Colonic mucosa (tissue), 4 donors: Measurements from ENCODE around the gene SCAMP2. TPM values are rescaled to one million over a fixed set of nuclear protein-coding genes. Genes with fewer than 3 reads are reported as not detected.
"Not testable (repeated sequence)": the region's sequence is repeated elsewhere in the genome, so short reads cannot be mapped to it uniquely, and the experiment has no call there.

Experiments
- DNase-seq: peaks from one replicate; pipeline ENCODE4 v3.0.0-alpha.2; 2020
- H3K27ac ChIP-seq: fragments of 200-600 bp; one replicate; pipeline ENCODE4 v1.8.0; 2021
- H3K27me3 ChIP-seq: fragments of 200-600 bp; one replicate; pipeline ENCODE4 v1.8.0; 2021
- H3K36me3 ChIP-seq: fragments of 200-600 bp; one replicate; pipeline ENCODE4 v1.8.0; 2021
- H3K4me1 ChIP-seq: fragments of 200-600 bp; one replicate; pipeline ENCODE4 v1.8.0; 2021; ENCODE audit warnings: mild to moderate bottlenecking
- H3K4me3 ChIP-seq: fragments of 200-600 bp; one replicate; pipeline ENCODE4 v1.8.0; 2021
- H3K9ac ChIP-seq, 2 donors: one replicate each; pipeline ENCODE4 v1.7.0; 2013; ENCODE audit warnings: control low read depth in 2 of 2, low read depth in 2 of 2, low read length in 2 of 2
- H3K9me3 ChIP-seq: fragments of 200-600 bp; one replicate; pipeline ENCODE4 v1.8.0; 2021
- intact Hi-C: fragments of 100-400 bp; cut with DNase I; formaldehyde crosslinking; loops from one replicate; pipeline ENCODE4 v1.14.1; 2022
- total RNA-seq, 2 donors: library from RNA; stranded (reverse); fragmentation: NEBNext Ultra II Directional in 1 of 2; extraction: Animal tissue kit (Norgen Biotek cat#: 25700) in 1 of 2; gene quantifications; one replicate each; pipeline ENCODE4 v1.2.1, GENCODE V29; 2021
- TF ChIP-seq, protein P1 (sequence below): fragments of 200-600 bp; IDR thresholded peaks from one replicate; pipeline ENCODE4 v1.8.0; 2022; ENCODE audit warnings: antibody characterized with exemption, mild to moderate bottlenecking
- donor health status: healthy.
- donor health status: DM: no; HTN: no; CAD: no.
- donor health status: DM: no; HTN: no; CAD: no.

The SCAMP2 gene, protein sequence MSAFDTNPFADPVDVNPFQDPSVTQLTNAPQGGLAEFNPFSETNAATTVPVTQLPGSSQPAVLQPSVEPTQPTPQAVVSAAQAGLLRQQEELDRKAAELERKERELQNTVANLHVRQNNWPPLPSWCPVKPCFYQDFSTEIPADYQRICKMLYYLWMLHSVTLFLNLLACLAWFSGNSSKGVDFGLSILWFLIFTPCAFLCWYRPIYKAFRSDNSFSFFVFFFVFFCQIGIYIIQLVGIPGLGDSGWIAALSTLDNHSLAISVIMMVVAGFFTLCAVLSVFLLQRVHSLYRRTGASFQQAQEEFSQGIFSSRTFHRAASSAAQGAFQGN
- 100 to 1,000 TPM; 152 to 204 TPM for total RNA-seq

DNA sequence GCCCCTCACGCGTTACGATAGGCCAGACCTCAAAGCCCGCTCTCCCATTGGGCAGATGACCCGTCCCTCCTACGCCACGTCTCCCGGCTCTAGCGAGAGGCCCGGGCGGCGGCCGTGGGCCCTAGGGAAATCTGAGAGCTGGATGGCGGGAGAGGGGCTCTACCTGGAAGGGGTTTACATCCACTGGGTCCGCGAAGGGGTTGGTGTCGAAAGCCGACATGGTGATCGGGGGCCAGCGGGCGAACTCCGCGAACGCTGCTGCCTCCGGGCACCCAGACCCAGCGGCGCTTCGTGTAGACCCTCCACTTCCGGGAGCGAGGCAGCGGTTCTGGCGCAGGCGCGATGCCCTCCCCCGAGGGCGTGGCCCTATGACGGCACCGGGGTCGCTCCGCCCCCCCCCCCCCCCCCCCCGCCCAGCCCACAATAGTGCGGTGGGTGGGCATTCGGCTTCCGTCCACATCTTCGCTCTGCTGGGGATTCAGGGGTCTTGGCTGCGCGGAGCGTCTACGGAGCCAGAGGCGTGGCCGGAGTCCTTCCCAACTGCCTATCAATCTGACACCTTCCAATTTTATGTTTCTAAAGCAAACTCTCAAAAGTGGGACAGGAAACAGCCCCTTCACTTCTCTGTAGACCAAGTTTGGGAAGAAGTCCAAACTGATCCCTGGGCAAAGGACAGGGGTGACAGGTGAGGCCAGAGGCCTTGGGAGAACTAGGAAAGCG is at the start of gene SCAMP2:
Gene SCAMP2, minus strand, starts transcription at position 330 of the 720 bp plus-strand sequence. Its CDS starts 110 bp downstream, at position 220.
- Histone ChIP-seq H3K27me3 (no peaks in the 10 kb centered on the region), H3K4me1 (peaks cover 31% of the 10 kb centered on the region), H3K36me3 (no peaks in the 10 kb centered on the region), H3K9ac (peak within 1 kb of the TSS; percentile 76 to 99), H3K27ac (peak within 1 kb of the TSS; percentile 92), H3K4me3 (peak within 1 kb of the TSS; percentile 76), H3K9me3 (no peaks in the 10 kb centered on the region)
- intact Hi-C loops = no loop called here
- TF ChIP-seq, protein P1, sequence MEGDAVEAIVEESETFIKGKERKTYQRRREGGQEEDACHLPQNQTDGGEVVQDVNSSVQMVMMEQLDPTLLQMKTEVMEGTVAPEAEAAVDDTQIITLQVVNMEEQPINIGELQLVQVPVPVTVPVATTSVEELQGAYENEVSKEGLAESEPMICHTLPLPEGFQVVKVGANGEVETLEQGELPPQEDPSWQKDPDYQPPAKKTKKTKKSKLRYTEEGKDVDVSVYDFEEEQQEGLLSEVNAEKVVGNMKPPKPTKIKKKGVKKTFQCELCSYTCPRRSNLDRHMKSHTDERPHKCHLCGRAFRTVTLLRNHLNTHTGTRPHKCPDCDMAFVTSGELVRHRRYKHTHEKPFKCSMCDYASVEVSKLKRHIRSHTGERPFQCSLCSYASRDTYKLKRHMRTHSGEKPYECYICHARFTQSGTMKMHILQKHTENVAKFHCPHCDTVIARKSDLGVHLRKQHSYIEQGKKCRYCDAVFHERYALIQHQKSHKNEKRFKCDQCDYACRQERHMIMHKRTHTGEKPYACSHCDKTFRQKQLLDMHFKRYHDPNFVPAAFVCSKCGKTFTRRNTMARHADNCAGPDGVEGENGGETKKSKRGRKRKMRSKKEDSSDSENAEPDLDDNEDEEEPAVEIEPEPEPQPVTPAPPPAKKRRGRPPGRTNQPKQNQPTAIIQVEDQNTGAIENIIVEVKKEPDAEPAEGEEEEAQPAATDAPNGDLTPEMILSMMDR = no peak
- DNase-seq = peak; percentile 96

DNA sequence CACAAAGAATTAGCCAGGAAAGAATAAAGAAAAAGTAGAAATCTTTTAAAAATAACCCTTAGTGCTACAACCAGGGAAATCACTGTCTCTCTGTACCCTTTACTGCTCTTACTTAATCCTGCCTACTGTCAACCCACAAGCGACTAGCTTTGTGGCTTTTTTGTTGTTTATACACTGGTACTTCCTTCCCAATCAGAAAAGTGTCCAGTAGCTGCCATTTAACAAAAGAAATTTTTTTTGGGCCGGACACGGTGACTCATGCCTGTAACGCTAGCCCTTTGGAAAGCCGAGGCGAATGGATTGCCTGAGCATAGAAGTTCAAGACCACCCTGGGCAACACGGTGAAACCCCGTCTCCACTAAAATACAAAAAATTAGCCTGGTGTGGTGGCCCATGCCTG is 47.3 kb upstream of the SCAMP2 start:
- Histone ChIP-seq H3K27me3 (no peaks in the 10 kb centered on the region), H3K9ac (no peak overlapping the region), H3K9me3 (no peaks in the 10 kb centered on the region), H3K27ac (no peak overlapping the region), H3K36me3 (peaks cover 22% of the 10 kb centered on the region), H3K4me1 (no peaks in the 10 kb centered on the region), H3K4me3 (no peak overlapping the region)
- DNase-seq = no peak
- intact Hi-C loops = no loop called here
- TF ChIP-seq, protein P1 = no peak

DNA sequence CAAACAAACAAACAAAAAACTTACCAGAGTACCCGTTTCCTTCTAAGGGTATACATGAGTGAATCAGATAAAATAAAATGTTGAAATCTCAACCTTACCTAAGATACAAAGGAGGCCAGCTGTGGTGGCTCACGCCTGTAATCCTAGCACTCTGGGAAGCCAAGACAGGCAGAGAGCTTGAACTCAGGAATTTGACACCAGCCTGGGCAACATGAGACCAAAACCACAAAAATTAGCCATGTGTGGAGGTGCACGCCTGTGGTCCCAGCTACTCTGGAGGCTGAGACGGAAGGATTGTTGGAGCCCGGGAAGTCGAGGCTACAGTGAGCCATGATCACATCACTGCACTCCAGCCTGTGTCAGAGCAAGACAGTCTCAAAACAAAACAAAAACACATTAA is 44.5 kb upstream of the SCAMP2 start:
- Histone ChIP-seq H3K9ac (no peak overlapping the region), H3K27ac (no peak overlapping the region), H3K4me3 (no peak overlapping the region), H3K36me3 (peaks cover 18% of the 10 kb centered on the region), H3K27me3 (no peaks in the 10 kb centered on the region), H3K9me3 (no peaks in the 10 kb centered on the region), H3K4me1 (no peaks in the 10 kb centered on the region)
- TF ChIP-seq, protein P1 = no peak
- DNase-seq = no peak
- intact Hi-C loops = no loop called here

DNA sequence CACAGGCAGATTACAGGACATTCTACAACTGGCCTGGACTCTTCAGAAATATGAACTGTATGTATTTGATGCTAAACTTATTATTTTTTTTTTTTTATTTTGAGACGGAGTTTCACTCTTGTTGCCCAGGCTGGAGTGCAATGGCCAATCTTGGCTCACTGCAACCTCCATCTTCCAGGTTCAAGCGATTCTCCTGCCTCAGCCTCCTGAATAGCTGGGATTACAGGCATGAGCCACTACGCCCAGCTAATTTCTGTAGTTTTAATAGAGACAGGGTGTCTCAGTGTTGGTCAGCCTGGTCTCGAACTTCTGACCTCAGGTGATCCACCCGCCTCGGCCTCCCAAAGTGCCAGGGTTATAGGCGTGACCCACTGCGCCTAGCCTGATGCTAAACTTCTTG is 40.6 kb upstream of the SCAMP2 start:
- H3K4me3 ChIP-seq, H3K27me3 ChIP-seq, DNase-seq, H3K9me3 ChIP-seq, H3K36me3 ChIP-seq, H3K27ac ChIP-seq, H3K4me1 ChIP-seq, intact Hi-C loops, H3K9ac ChIP-seq: not testable (repeated sequence)

- TF ChIP-seq, protein P1 = no peak
- no peaks in the 10 kb centered on the region for H3K9me3 ChIP-seq
- H3K4me3 ChIP-seq = no peak overlapping the region
- no peak overlapping the region for H3K27ac ChIP-seq
- intact Hi-C loops = no loop called here
- no peaks in the 10 kb centered on the region for H3K4me1 ChIP-seq
- H3K27me3 ChIP-seq = no peaks in the 10 kb centered on the region
- no peaks in the 10 kb centered on the region for H3K36me3 ChIP-seq
- no peak overlapping the region for H3K9ac ChIP-seq
- no peak for DNase-seq
Measured at GRCh38 chr15:74913041-74913440, 39.9 kb upstream of the SCAMP2 start.

DNA sequence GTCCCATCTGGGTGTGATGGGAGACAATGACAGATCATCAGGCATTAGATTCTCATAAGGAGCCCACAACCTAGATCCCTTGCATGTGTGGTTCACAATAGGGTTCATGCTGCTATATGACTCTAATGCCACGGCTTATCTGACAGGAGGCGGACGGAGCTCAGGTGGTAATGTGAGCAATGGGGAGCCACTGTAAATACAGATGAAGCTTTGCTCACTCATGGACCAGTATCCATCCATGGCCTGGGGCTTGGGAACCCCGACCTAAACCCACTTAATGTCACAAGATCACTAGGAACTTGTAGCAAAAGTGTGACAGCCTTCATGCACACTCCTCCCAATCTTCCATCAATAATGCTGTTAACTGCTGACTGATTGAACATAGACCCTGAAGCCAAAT is 35.5 kb upstream of the SCAMP2 start:
- intact Hi-C loops = no loop called here
- no peak for DNase-seq
- H3K36me3 ChIP-seq = no peaks in the 10 kb centered on the region

More for the DNA sequence above, 35.5 kb upstream of the SCAMP2 start:
- TF ChIP-seq, protein P1 = no peak
- no peak overlapping the region for H3K9ac ChIP-seq
- H3K4me3 ChIP-seq = no peak overlapping the region
- H3K4me1 ChIP-seq = peaks cover 4% of the 10 kb centered on the region
- H3K9me3 ChIP-seq = no peaks in the 10 kb centered on the region
- H3K27me3 ChIP-seq = no peaks in the 10 kb centered on the region
- no peak overlapping the region for H3K27ac ChIP-seq
